Measurements from ENCODE around the gene HOMER3. TPM values are rescaled to one million over a fixed set of nuclear protein-coding genes. Genes with fewer than 3 reads are reported as not detected.
A peak's percentile ranks its signal among the peaks of the same experiment; 100 is the strongest.

The HOMER3 gene
- total and polyA plus RNA-seq, 10 of the 15 experiments (the other 5 are each of a cell fraction or from before 2014, with no cell fraction given), result 0.18 to 10.6 (median 0.50) TPM; not detected in 2

DNA sequence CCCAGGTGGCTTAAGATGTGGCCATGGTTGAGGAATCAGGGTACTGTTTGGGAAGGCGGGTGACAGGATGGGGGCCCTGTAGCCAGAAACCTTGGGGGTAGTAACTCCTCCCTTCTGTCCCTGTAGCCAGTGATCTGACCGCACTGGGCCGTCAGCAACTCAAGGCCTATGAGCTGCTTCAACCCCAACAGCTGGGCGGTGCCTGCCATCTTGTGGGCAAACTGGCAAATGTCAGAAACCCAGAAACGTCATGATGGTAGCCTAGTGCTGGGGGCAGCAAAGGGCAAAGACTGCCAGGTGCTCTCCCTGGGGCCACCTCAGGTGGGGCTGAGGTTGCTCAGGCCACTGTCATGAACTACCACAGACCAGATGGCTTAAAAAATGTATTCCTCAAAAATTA lies 25.4 kb downstream of the HOMER3 start:
- no peak overlapping the region for H3K4me2 ChIP-seq (ENCODE audit: control insufficient read depth, insufficient read depth)
- in situ Hi-C loops (cut with MboI), result no loop called here
- 39% methylated on average over 5 of the region's 5 CpGs for WGBS (ENCODE audit: insufficient coverage, insufficient replicate concordance, low lambda C conversion rate, missing lambda C conversion rate)
- H3K27me3 ChIP-seq (replicated peaks in 1 of 2; ENCODE audit: control insufficient read depth in 2 of 2, insufficient read depth in 2 of 2, low read length in 1 of 2), result no peaks in the 10 kb centered on the region
- H3K4me1 ChIP-seq (ENCODE audit: control insufficient read depth, insufficient read depth, low read length), result peaks cover 4% of the 10 kb centered on the region
- no TSS peak for BruUV-seq (replicated peaks)
- peaks cover 49% of the 10 kb centered on the region for H3K79me2 ChIP-seq (ENCODE audit: control insufficient read depth, insufficient read depth, low read length)
- CTCF ChIA-PET, result interaction anchor here (0.8 to 1.4 kb wide), 2 partner anchors 25 to 322 kb away, joined by 3 read pairs; no protein-coding TSS in a partner anchor
- FAIRE-seq (no peak), ATAC-seq (peak; percentile 13), DNase-seq (ENCODE audit: low read depth, low spot score) (no peak)
- peaks cover 3% of the 10 kb centered on the region; the same call in 1 of the 2 replicates for H4K20me1 ChIP-seq (ENCODE audit: control insufficient read depth, insufficient read depth)
- POLR2A ChIA-PET, result no interaction called here
- peaks cover 6 to 7% of the 10 kb centered on the region in 2 experiments for H3K36me3 ChIP-seq (ENCODE audit: control insufficient read depth in 2 of 2, insufficient read depth in 2 of 2, low read length in 1 of 2)
- H3K27ac ChIP-seq (ENCODE audit: control insufficient read depth, insufficient read depth), result no peak overlapping the region
- RAD21 ChIA-PET (ENCODE audit: unreplicated experiment), result no interaction called here
- H3K9me3 ChIP-seq (replicated peaks; ENCODE audit: control insufficient read depth, insufficient read depth, low read length), result no peaks in the 10 kb centered on the region; the same call in 2 of the 3 replicates
- intact Hi-C loops (cut with micrococcal nuclease; ENCODE audit: unreplicated experiment), result no loop called here
- H2AFZ ChIP-seq (ENCODE audit: control insufficient read depth, low read depth, low read length), result no peak overlapping the region
- no peak overlapping the region for H3K9ac ChIP-seq (ENCODE audit: control insufficient read depth, insufficient read depth, low read length)
- no peak overlapping the region for H3K4me3 ChIP-seq
- SMC1A ChIA-PET (ENCODE audit: uncharacterized antibody, unreplicated experiment), result no interaction called here
- TF ChIP-seq, protein P1, sequence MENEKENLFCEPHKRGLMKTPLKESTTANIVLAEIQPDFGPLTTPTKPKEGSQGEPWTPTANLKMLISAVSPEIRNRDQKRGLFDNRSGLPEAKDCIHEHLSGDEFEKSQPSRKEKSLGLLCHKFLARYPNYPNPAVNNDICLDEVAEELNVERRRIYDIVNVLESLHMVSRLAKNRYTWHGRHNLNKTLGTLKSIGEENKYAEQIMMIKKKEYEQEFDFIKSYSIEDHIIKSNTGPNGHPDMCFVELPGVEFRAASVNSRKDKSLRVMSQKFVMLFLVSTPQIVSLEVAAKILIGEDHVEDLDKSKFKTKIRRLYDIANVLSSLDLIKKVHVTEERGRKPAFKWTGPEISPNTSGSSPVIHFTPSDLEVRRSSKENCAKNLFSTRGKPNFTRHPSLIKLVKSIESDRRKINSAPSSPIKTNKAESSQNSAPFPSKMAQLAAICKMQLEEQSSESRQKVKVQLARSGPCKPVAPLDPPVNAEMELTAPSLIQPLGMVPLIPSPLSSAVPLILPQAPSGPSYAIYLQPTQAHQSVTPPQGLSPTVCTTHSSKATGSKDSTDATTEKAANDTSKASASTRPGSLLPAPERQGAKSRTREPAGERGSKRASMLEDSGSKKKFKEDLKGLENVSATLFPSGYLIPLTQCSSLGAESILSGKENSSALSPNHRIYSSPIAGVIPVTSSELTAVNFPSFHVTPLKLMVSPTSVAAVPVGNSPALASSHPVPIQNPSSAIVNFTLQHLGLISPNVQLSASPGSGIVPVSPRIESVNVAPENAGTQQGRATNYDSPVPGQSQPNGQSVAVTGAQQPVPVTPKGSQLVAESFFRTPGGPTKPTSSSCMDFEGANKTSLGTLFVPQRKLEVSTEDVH (IDR thresholded peaks at IDR 0.05; ENCODE audit: low read depth, partially characterized antibody), result no peak
- peak; percentile 31; the same call in 1 of the 2 replicates for TF ChIP-seq SMC3 (IDR thresholded peaks at IDR 0.05; ENCODE audit: borderline replicate concordance, low read length)
- TF ChIP-seq ZNF24 (IDR thresholded peaks at IDR 0.05), result no peak
- TF ChIP-seq SREBF2 (IDR thresholded peaks at IDR 0.05; ENCODE audit: low read length), result no peak
- no peak for TF ChIP-seq TCF7 (IDR thresholded peaks at IDR 0.05; ENCODE audit: borderline replicate concordance)
- TF ChIP-seq ZNF592 (IDR thresholded peaks at IDR 0.05), result no peak
- no peak for TF ChIP-seq MTA3 (IDR thresholded peaks at IDR 0.05; ENCODE audit: borderline replicate concordance, low read length)
- no peak for TF ChIP-seq CBX5 (IDR thresholded peaks at IDR 0.05; ENCODE audit: low read depth)
- TF ChIP-seq JUND (IDR thresholded peaks at IDR 0.05; ENCODE audit: low read depth, low read length), result no peak
- no peak for TF ChIP-seq CHD2 (IDR thresholded peaks at IDR 0.05; ENCODE audit: borderline replicate concordance, low read depth, low read length)
- no peak for TF ChIP-seq IRF3 (IDR thresholded peaks at IDR 0.05)
- TF ChIP-seq E4F1 (IDR thresholded peaks at IDR 0.05; ENCODE audit: borderline replicate concordance, partially characterized antibody), result no peak
- no peak for TF ChIP-seq ZNF384 (IDR thresholded peaks at IDR 0.05; ENCODE audit: borderline replicate concordance, low read depth, low read length)
- no peak for TF ChIP-seq MYC (IDR thresholded peaks at IDR 0.05; ENCODE audit: insufficient read depth, insufficient read length, insufficient replicate concordance, low read length, severe bottlenecking)

Data from GM12878 (cell line).